ENCODE results near the gene MSI2. TPM values are rescaled to one million over a fixed set of nuclear protein-coding genes. Genes with fewer than 3 reads are reported as not detected.

Gene MSI2
- total and polyA plus RNA-seq, 2 donors (not counting 1 experiment from before 2014, with no cell fraction given) = 16.1 to 196 TPM

GRCh38 chr17:57609125-57609877 lies 353.0 kb downstream of the MSI2 start:
- no peaks in the 10 kb centered on the region for H3K27me3 ChIP-seq (replicated peaks in 1 of 4; ENCODE audit: control extremely low read depth in 1 of 4, control insufficient read depth in 3 of 4, insufficient read depth in 4 of 4, low read length in 3 of 4)
- no peak overlapping the region for H3K9ac ChIP-seq (ENCODE audit: low read length)
- H4K20me1 ChIP-seq (ENCODE audit: control insufficient read depth, insufficient read depth, low read length, poor library complexity, severe bottlenecking) = peaks cover 7% of the 10 kb centered on the region
- no peaks in the 10 kb centered on the region for H3K9me3 ChIP-seq (ENCODE audit: control extremely low read depth in 1 of 3, control insufficient read depth in 2 of 3, insufficient read depth in 1 of 3, low read length in 2 of 3)
- no peak overlapping the region for H2AFZ ChIP-seq (ENCODE audit: insufficient read depth, low read depth, low read length, poor library complexity, severe bottlenecking)
- intact Hi-C loops (cut with micrococcal nuclease) = loop anchor here (5.0 kb wide), 1 partner anchor 133 kb away; no protein-coding TSS in a partner anchor
- H3K27me3 Mint-ChIP-seq = no peaks in the 10 kb centered on the region
- H3K4me1 Mint-ChIP-seq = peaks cover 51% of the 10 kb centered on the region
- ChIA-PET CTCF (interaction anchor here (1.2 to 1.3 kb wide), 2 partner anchors 11 to 366 kb away, joined by 3 to 5 read pairs; no protein-coding TSS in a partner anchor), POLR2A (no interaction called here)
- H3K9me3 Mint-ChIP-seq (ENCODE audit: insufficient read depth) = no peaks in the 10 kb centered on the region
- H3K4me3 Mint-ChIP-seq = no peak overlapping the region
- H3K4me2 ChIP-seq (replicated peaks; ENCODE audit: low read depth, low read length, poor library complexity, severe bottlenecking) = no peak overlapping the region
- DNase-seq = no peak
- no peak overlapping the region for H3K27ac Mint-ChIP-seq
- H3K79me2 ChIP-seq (ENCODE audit: control insufficient read depth, insufficient read depth, low read length) = peaks cover 24% of the 10 kb centered on the region
- 95% methylated on average over 11 of the region's 11 CpGs for WGBS (ENCODE audit: insufficient coverage)
- H3K27ac ChIP-seq (ENCODE audit: low read length in 2 of 2) = no peak overlapping the region
- H3K4me3 ChIP-seq (ENCODE audit: control extremely low read depth in 1 of 5, extremely low read depth in 1 of 5, insufficient read depth in 1 of 5, low read depth in 2 of 5, low read length in 4 of 5) = no peak overlapping the region
- H3K4me1 ChIP-seq (ENCODE audit: control insufficient read depth in 2 of 2, insufficient read depth in 2 of 2, low read length in 2 of 2) = peaks cover 22 to 59% of the 10 kb centered on the region in 2 donors
- TF ChIP-seq EZH2 (IDR thresholded peaks at IDR 0.05; ENCODE audit: borderline replicate concordance, insufficient read depth, low read depth, low read length, poor library complexity, severe bottlenecking) (no peak), CTCF (IDR thresholded peaks at IDR 0.05) (no peak)
- H3K36me3 ChIP-seq (replicated peaks in 1 of 2; ENCODE audit: control extremely low read depth in 1 of 2, control insufficient read depth in 1 of 2, extremely low read depth in 1 of 2, insufficient read depth in 2 of 2, low read length in 1 of 2) = no peaks in the 10 kb centered on the region
- ATAC-seq (ENCODE audit: low read depth) = no peak

GRCh38 chr17:57609878-57610270 lies 353.6 kb downstream of the MSI2 start:
- TF ChIP-seq EZH2 (IDR thresholded peaks at IDR 0.05; ENCODE audit: borderline replicate concordance, insufficient read depth, low read depth, low read length, poor library complexity, severe bottlenecking) (no peak), CTCF (IDR thresholded peaks at IDR 0.05) (no peak)
- H3K36me3 ChIP-seq (replicated peaks in 1 of 2; ENCODE audit: control extremely low read depth in 1 of 2, control insufficient read depth in 1 of 2, extremely low read depth in 1 of 2, insufficient read depth in 2 of 2, low read length in 1 of 2) = no peaks in the 10 kb centered on the region
- Mint-ChIP-seq H3K27ac (no peak overlapping the region), H3K9me3 (ENCODE audit: insufficient read depth) (no peaks in the 10 kb centered on the region), H3K4me1 (peaks cover 45% of the 10 kb centered on the region), H3K4me3 (no peak overlapping the region), H3K27me3 (no peaks in the 10 kb centered on the region)
- H3K4me1 ChIP-seq (ENCODE audit: control insufficient read depth in 2 of 2, insufficient read depth in 2 of 2, low read length in 2 of 2) = peaks cover 17 to 53% of the 10 kb centered on the region in 2 donors
- H3K27ac ChIP-seq (ENCODE audit: low read length in 2 of 2) = no peak overlapping the region
- 97% methylated on average over 10 of the region's 13 CpGs for WGBS (ENCODE audit: insufficient coverage)
- intact Hi-C loops (cut with micrococcal nuclease) = loop anchor here (5.0 kb wide), 1 partner anchor 132 kb away; no protein-coding TSS in a partner anchor
- ATAC-seq (ENCODE audit: low read depth) = no peak
- POLR2A ChIA-PET = no interaction called here
- DNase-seq = no peak
- no peak overlapping the region for H3K4me2 ChIP-seq (replicated peaks; ENCODE audit: low read depth, low read length, poor library complexity, severe bottlenecking)
- H3K27me3 ChIP-seq (replicated peaks in 1 of 4; ENCODE audit: control extremely low read depth in 1 of 4, control insufficient read depth in 3 of 4, insufficient read depth in 4 of 4, low read length in 3 of 4) = no peaks in the 10 kb centered on the region
- H3K4me3 ChIP-seq (ENCODE audit: control extremely low read depth in 1 of 5, extremely low read depth in 1 of 5, insufficient read depth in 1 of 5, low read depth in 2 of 5, low read length in 4 of 5) = no peak overlapping the region
- H3K9me3 ChIP-seq (ENCODE audit: control extremely low read depth in 1 of 3, control insufficient read depth in 2 of 3, insufficient read depth in 1 of 3, low read length in 2 of 3) = no peaks in the 10 kb centered on the region
- CTCF ChIA-PET = interaction anchor here (1.2 to 1.3 kb wide), 2 partner anchors 12 to 367 kb away, joined by 3 to 5 read pairs; no protein-coding TSS in a partner anchor
- H3K9ac ChIP-seq (ENCODE audit: low read length) = no peak overlapping the region
- H4K20me1 ChIP-seq (ENCODE audit: control insufficient read depth, insufficient read depth, low read length, poor library complexity, severe bottlenecking) = peaks cover 7% of the 10 kb centered on the region
- H2AFZ ChIP-seq (ENCODE audit: insufficient read depth, low read depth, low read length, poor library complexity, severe bottlenecking) = no peak overlapping the region
- H3K79me2 ChIP-seq (ENCODE audit: control insufficient read depth, insufficient read depth, low read length) = peaks cover 24% of the 10 kb centered on the region

Data from B cell (primary cell).